GM04504 (cell line): ENCODE data around the gene KBTBD13.
"Not testable (repeated sequence)": the region's sequence is repeated elsewhere in the genome, so short reads cannot be mapped to it uniquely, and the experiment has no call there.

ENCODE experiments used
- DNase-seq: peaks from one replicate; pipeline ENCODE4 v3.0.0-alpha.2; 2012; ENCODE audit warnings: low read depth

The KBTBD13 gene

GRCh38 chr15:65076486-65077290 lies at the start of gene KBTBD13:
TSS of gene KBTBD13 (plus strand) at chr15:65076746. CDS start at chr15:65076816, 70 bp downstream.
- no peak for DNase-seq

DNA sequence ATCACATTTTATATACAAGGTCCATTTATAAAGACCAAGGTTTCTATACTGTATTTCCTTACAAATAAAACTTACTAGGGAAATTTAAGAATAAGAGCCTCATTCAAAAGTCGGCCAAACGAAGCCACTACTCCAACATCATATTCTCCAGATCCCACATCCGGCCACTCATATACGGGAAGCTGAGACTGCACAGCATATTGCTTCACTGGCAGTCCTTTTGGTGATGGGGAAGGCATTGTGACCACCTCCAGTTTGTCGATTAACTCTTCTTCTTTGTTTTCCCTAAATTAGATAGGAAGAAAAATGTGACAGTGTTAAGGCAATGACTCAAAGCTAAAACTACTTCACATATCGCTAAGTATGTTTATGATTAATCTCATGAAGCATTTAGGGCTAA lies 49.8 kb upstream of the KBTBD13 start:
- DNase-seq = no peak

DNA sequence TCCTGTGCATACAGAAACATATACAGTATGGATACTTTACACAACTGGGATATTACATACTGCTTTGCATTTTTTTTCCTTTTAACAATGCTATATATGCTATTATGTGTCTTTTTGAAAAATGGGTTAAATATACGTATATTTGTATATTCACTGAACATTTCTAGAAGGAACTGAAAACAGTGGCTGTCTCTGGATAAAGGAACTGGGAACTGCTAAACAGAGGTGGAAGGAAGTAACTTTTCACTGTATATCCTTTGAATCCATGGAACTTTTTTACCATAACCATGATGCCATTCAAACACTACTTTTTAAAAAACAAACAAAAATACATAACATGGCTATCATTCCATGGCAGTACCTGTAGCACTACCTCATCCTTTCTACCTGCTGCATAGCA lies 49.0 kb upstream of the KBTBD13 start:
- DNase-seq = no peak

DNA sequence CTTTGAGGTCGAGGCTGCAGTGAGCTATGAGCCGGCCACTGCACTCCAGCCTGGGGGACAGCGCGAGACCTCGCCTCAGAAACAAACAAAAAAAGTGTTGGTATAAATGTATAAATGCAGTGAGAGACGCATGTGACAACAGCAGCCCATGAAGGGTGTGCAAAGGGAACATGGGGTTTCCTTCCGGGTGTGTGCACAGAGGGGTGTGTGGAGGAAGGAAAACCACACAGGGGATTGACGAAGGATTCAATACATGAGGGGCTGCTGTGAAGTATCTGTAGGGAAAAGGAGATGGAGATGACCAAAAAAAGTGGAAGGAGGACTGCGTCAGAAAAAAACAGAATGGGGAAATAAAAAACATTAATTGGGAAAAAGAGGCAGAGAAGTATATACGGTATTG lies 48.2 kb upstream of the KBTBD13 start:
- no peak for DNase-seq

DNA sequence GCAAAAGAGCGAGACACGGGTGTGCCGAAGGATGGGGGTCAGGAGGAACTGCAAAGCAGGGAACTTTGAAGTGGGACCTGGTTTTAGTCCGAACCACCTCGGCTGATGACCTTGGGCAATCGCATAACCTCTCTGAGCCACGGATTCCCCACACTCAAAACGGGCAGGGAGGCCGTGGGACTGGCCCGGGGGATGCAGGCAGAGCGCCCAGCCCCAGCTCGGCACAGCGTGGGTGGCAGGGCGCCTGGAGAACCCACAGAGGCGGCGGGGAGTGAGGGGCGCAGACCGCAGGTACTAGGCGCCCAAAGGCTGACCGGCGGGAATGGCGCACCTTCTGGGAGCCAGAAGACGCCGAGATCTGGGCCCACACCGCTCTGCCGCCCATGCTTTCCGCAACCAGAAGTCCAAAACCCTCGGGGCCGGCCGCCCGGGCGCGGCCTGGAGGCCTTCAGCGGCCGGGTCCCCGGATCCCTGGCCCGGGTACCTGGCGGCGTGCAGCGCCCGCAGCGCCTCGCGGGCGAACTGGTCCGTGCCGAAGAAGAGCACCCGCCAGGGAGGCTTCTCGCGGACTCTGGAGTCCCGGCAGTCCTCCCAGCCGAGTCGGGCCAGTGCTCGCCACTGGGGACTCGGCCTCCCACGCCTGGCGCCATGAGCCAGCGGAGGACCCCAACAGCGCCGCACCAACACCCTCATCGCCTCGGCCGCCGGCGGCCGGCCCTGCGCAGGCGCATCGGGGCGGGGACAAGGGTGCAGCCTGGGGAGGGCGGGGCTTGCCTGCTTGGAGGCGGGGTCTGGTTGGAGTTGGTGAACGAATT lies 47.4 kb upstream of the KBTBD13 start, which contains the start of gene MTFMT:
Gene MTFMT, minus strand, starts transcription at position 719 of the 815 bp plus-strand sequence. Its CDS starts 26 bp downstream, at position 693.
- peak; percentile 45 for DNase-seq

DNA sequence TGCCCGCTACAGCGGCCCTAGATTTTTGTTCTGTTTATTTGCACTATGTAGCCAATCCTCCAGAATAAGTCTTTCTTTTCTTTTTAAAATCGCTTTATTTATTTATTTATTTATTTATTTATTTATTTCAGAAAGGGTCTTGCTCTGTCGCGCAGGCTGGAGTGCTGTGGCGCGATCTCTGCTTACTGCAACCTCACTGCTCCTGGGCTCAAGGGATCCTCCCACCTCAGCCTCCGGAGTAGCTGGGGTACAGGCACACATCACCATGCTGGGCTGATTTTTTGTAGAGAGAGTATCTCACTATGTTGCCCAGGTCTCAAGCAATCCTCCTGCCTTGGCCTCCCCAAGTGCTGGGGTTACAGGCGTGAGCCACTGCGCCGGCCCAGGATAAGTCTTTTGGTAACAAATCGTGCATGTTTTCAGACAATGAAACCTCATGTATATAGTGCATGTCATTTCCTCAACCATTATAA lies 46.8 kb upstream of the KBTBD13 start:
- no peak for DNase-seq

DNA sequence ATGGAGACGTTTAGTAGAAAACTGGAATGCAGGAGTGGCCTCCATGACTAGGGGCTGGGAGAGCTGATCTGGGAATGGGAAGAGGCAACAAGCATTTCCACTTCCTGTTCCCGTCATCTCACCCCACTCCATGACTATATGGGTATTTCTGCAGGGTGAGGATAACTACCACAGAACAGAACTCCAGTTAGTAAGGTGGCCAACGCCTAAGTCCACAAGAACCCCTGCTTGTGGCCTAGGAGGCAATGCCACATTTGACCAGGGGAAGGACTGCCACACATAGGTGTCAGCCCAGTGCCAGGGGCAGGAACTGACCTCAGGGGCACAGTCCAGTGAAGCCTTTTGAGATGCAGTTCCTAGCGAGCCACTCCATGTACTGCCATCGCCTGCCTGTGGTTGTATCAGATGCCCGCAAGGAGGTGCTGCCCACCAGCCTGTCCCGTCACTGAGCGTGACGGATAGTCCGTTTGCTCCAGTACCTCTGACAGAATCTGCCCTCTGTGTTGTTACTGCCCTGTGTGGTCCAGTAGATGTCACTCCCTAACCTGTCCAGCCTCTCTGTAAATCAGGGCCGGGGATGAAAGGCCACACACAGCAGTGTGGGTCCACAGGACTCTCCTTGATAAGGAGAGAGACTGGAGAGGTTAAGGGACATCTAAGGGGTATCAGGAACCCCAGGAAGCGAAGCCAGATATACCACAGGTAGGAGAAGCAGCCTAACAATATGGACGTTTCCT lies 43.6 kb upstream of the KBTBD13 start:
- peak; percentile 24 for DNase-seq

DNA sequence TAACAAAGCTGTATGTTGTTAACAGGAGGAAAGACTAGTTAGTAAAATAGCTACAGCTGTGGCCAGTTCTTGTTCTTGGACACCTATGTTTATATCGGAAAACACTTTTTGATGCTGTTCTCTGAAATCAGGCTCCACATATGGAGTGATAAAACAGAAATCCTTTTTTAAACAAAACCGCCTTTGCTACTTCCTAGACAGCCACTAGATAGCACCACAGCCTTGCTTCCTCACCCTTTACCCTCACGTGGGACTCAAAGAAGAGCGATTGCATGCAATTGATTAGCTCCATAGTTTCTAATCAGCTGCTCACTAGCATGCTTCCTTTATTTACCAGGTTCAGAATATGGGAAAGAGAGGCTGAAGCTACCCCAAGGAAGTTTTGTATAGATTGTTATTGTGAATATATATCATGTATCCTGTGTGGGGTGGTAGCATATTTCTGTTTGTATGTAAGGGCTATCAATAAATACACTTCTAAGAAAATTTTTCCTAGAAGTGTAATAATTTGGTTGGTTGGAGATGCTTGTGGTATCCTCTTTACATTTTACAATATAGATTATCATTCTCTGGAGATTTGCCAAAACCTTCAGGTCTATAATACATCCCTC lies 42.8 kb upstream of the KBTBD13 start:
- DNase-seq = no peak

DNA sequence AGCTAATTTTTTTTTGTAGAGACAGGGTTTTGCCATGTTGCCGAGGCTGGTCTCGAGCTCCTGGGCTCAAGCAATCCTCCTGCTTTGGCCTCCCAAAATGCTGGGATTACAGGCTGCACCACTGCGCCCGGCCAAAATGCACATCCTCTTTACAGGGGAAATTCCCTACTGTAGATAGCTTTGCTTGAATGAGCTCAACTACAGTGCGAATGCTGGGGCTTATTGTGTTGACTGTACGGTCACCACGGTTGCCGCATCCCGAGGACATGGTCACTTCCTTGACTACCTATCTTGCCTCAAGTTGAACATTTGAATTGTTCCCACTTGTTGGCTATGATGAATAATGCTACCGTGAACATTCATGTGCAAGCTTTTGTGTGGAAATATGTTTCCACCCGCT lies 41.8 kb upstream of the KBTBD13 start:
- no peak for DNase-seq

- no peak for DNase-seq
These were observed 39.2 kb upstream of the KBTBD13 start for GRCh38 chr15:65037309-65037708.

DNA sequence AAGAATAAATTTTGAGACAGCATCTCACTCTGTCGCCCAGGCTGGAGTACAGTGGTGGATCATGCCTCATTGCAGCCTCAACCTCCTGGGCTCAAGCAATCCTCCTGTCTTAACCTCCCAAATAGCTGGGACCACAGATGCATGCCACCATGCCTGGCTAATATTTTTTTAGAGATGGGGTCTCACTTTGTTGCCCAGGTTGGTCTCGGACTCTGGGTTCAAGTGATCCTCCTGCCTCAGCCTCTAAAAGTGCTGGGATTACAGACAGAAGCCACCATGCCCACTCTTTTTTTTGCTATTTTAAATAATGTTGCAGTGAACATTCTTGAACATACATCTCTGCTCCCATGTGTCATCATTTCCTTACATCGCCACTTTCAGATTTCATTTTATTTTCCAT lies 38.1 kb upstream of the KBTBD13 start:
- DNase-seq = no peak

DNA sequence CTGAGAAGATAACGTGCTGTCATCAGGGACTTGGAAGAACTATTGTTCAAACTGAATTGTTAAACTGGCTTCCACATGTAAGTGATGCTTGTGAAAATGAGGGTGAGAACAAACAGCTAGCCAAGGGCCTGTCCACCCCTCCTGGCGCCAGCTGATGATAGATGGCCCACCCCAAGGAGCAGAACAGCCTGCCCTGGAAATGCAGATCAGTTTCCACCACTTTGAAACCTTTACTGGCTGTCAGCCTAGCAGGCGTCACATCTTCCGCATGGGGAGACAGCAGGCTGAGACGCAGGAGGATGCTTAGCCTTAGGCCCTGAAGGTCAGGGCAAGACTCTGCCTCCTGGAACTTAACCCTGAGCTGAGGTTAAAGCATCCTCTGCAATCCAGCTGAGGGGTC lies 37.7 kb upstream of the KBTBD13 start:
- DNase-seq = no peak

GRCh38 chr15:65040461-65040860 lies 36.1 kb upstream of the KBTBD13 start:
- no peak for DNase-seq

GRCh38 chr15:65041787-65042186 lies 34.8 kb upstream of the KBTBD13 start:
- no peak for DNase-seq

DNA sequence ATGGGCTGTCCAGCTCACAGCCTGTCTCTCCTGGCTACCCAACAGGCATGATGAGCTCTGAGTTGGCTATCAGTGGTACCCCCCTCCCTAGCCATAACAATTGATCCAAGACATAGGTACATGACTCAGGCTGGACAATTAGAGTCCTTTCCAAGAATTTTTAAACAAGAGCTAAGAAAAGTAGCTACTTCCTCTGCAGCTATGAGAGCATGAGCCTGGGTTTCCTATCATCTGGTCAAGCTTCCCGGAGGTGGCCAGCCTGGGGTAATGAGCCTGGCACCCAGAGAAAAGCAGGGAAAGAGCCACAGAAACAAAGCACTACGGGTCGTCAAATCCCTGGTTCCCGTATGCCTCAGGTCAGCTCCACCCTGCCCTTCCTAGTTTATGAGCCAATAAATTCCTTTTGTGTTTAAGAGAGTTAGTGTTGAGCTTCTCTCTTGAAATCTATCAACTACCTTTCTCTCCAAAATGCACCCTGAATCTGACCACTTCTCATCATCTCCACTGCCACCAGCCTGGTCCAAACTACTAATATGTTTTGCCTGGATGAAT lies 33.7 kb upstream of the KBTBD13 start:
- no peak for DNase-seq

DNA sequence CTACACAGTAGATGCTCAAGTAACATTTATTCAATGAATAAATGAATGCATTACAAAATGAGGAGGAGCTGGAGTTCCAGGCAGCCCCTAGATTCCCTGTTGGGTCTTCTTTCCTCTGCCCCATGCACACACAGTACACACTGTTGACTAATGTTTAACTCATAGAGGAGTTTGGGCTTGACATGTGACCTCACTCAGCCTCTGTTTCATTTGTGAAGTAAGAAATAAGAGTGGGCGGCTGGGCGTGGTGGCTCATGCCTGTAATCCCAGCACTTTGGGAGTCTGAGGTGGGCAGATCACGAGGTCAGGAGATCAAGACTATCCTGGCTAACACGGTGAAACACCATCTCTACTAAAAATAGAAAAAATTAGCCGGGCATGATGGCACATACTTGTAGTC lies 32.3 kb upstream of the KBTBD13 start:
- DNase-seq = not testable (repeated sequence)

GRCh38 chr15:65044724-65045481 lies 31.6 kb upstream of the KBTBD13 start, which contains the start of gene SLC51B:
TSS of gene SLC51B (plus strand) at chr15:65045387. CDS start at chr15:65050005, 4,618 bp downstream.
- no peak for DNase-seq

- DNase-seq = no peak
These were observed 28.3 kb upstream of the KBTBD13 start for GRCh38 chr15:65048241-65048640.

DNA sequence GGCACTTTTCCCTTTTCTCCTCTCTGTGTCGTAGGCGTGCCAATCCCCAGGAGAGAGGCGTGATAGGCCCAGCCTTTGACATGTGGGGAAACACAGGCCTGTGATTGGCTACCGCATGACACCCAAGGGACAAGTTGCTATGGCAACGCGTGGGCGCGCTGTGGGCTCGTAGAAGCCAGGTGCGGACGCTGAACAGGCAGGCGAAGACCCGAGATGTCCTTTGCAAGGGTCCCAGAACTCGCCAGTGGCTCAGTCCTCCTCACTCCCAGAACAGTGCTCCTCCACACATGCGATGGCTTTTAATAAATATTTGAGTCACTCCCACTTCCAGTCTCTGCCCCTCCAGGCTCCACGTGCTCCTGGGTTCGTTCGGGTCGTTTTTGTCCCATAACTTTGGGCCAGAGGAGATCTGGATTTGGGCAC lies 27.1 kb upstream of the KBTBD13 start:
- peak; percentile 81 for DNase-seq

GRCh38 chr15:65050270-65050669 lies 26.3 kb upstream of the KBTBD13 start:
- no peak for DNase-seq

GRCh38 chr15:65051266-65051665 lies 25.3 kb upstream of the KBTBD13 start:
- no peak for DNase-seq
